GM19397 (cell line): ENCODE results near the gene SDK1.

Experiments used
- ATAC-seq: cut with Tn5 transposase; IDR thresholded peaks from one replicate; pipeline ENCODE4 v1.9.1; 2021; ENCODE audit warnings: mild to moderate bottlenecking, moderate library complexity; ENCODE audit not compliant: unreplicated experiment

SDK1 gene

DNA sequence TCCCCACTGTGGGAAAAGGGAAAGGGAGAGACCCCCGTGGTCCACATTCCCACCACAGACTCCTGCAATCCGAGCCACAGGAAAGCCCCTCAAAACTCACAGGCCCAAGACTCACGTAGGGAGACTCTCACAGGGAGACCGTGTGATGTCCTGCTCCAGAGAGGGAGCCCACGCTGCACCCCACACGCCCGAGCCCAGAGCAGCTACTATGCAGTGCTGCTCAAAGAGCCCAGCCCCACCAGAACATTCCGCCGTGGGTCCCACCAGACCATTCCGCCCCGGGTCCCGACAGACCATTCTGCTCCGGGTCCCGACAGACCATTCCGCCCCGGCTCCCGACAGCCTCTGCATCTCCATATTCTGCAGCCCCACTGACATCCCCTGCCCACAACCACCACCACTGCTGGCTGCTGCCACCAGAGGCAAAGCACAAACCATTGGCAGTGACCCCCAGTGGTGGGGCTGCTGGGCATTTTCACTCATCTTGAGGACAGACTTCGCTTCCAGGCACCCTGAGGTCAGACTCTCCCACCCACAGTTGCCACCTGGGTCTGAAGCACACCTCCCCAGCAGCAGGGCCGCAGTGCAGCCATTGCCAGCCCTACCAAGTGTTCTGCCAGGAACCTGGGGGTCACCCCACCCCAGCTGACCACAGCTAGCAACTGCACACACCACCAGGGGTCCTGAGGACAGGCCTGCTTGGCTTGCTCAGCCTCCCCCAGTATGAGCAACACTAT is 755.7 kb downstream of the SDK1 start:
- no peak for ATAC-seq

DNA sequence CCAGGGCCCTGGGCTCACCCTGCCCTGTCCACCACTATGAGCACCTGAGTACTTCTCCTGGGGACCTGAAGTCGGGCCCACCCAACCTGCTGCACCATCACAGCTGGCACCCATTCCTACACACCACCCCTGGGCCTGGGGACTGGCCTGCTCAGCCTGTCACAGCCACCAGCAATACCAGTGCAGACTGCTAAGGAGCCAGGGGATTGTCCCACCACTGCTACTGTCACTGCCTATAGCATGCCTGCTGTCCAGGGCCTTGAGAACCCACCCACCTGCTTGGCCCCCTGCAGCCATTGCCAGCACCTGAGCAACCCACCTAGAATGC is 756.2 kb downstream of the SDK1 start:
- no peak for ATAC-seq

DNA sequence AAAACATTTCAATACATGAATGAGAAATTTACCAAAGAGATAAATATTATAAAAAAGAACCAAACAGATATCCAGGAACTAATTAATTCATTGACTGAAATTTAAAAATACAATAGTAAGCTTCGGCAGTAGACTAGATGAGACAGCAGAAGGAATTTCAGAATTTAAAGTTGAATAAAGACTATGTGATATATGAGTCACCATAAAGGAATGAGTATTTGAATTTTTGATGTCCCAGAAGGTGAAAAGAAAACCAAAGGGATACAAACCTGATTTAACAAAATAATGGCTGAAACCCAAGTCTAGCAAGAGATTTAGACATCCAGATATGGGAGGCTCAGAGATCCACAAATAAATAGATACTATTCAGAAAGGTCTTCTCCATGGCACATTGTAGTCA is 757.1 kb downstream of the SDK1 start:
- ATAC-seq = no peak

DNA sequence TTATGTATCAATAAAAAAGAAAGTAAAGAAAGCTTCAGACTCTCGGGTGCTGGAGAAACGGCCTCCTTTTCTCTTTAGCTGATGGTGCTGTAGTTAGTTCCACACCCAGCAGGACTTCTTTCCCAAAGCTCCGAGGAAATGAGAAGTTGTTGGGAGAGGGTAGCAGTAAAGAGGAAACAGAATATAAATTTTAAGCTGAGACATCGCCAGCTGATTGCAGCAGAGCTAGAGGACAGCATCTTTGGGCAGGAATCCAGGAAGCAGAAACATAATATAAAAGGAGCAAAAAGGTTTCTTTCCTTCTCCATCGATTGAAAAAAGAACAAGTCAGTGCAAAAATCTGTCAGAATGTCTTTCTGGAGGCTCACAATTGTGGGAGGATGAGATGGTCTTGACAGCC is 764.1 kb downstream of the SDK1 start:
- ATAC-seq = no peak

DNA sequence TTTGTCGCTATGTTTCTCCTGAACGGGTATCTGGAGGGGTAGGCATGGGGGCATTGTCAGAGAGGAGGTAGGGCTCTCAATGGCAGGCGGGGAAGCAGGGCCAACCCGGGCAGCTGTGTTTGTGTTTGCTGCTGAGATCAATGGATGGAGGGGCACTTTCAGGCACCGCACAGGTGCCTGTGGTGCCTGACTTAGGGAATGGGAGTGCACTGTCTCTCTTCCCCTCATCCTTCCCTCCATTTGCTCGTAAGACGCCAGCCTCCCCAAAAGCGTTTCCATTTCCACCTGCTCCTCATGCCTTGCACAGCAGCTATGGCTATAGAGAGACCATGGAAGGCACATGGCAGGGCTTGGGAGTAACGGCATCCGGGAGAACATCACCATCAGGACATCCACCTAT is 765.2 kb downstream of the SDK1 start:
- ATAC-seq = no peak

DNA sequence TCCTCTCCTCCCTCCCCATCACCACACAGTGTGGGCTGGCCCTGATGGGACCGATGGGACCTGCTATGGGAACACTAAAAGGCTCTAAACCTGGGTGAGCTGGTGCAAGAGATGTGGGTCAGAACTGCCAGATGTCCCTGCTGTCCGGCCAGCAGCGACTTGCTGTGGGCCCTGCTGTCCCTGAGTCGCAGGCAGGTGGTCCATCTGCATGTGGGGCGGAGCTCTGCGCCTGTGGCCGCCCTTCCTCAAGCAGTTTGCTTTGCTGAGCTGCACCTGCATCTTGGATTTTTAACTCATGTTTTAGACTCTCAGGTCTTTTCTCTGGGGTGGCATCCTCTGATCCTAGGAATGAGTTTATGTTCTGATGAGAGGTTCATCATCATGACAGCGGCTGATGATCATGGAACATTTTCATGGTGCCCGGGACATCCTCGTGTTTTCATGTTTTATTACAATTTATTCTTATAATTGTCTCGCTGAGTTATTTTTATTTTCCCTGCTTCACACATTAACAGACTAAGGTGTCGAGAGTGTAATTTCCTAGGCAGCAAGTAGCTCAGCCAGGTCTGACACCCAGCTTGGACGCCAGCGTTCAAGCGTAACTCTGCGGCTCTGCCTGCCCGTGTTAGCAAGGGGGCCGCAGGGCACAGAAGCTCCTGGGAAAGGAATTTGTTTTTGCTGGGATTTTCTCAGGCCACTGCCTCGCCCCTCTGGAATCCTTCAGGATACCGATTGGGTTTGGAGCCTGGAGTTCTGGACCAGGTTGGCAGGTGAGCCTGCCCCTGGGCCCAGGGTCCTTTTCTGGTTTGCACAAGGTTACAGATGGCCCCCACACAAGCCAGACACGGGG is 765.8 kb downstream of the SDK1 start:
- ATAC-seq = no peak

DNA sequence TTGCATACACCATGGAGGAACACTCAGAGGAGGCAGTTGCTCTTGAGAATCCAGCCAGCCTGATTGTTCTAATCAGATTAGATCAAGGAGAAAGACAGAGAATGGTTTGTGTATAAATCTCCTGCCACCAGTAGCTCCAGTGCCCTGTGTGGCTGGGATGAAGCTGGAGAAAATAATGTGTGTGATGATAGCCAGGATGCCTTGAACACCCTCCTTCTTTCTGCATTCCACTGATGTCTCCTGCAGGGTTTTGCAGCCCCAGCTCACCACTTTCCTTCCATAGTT is 766.4 kb downstream of the SDK1 start:
- ATAC-seq = no peak

DNA sequence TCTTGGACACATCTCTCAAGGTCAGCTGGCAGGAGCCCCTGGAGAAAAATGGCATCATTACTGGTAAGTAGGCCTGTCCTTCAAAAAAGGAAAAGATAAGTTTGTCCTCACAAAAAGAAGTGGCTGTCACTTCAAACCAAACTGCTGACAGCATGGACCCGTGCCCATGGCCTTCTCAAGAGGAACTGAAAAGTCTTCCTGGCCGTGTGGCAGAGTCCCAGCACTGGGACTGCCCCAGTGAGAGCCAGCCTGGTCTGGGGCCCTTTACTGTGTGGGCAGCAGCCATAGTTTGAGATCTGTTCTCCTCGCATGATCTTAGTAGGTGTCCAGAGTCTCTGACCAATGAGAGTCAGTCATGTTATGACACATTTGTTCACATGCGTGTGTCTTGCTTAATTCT is 766.8 kb downstream of the SDK1 start:
- no peak for ATAC-seq

DNA sequence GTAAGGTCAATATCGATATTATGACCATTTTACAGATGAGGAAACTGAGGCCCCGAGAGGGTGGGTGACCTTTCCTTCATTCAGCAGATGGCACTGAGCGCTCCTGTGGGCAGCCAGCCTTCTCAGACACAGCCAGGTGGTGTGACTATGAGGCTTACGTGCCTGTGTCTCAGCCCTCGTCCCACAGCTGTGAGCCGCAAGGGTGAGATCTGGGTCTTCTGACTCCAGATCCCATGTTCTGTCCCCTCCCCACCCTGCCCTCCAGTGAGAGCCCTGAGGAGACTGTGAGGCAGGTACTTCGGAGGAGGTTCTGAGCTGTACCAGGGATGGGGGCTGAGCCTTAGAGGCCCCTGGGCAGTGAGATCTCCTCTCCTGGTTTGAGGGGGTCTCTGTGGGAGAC is 767.2 kb downstream of the SDK1 start:
- no peak for ATAC-seq

DNA sequence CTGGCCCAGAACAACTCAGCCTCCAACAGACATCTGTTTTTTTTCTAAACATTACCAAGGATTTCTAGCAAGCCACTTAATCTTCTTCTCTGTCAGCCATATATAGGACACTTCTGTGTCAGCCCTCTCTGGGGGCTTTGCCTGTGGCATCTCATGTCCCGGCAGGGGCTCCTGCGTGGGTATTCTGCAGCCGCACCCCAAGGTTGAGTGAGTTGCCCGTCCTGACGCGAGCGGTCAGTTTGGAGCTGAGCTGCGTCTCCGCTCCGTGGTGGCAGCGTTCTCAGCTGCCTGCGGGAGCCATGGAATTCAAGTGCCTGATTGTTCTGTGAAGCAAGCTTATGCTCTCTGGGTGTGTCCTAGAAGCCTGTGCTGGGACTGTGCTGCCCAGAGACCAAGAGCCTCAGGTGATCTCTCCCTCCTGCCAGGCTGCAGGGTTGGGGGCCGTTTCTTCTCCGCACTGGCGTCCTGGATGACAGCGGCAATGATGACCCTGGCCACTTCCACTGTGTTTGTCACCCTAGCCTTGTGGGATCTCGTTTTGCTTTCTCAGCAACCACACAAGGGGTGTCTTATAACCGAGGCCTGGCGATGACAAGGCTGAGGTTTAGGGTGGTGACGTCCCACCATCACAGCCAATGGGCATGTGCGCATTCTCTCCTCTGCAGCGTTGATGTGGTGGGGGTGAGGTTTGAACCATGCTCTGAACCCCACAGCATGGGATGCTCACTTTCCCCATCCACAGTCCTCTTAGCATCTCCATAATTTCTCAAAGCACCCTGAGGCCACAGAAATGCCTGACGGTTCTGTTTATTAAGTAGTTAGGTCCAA is 768.4 kb downstream of the SDK1 start:
- ATAC-seq = no peak

DNA sequence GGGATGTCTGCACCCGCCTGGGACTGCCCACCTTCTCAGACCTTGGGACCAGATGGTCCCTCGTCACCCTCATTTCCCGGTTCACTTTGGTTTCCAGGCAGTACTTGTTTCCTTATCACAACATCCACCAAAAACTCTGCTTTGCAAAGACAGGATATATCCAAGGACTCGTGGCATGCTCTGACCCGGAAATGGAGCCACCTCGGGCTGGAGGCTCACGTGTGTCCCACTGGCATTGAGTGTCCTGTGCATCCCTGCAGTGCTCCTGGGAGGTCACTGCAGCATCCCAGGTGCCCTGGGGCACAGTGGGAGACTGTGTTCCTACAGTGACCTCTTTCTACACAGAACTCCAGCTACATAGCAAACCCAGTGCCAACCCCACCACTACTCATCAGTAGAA is 769.2 kb downstream of the SDK1 start:
- no peak for ATAC-seq

DNA sequence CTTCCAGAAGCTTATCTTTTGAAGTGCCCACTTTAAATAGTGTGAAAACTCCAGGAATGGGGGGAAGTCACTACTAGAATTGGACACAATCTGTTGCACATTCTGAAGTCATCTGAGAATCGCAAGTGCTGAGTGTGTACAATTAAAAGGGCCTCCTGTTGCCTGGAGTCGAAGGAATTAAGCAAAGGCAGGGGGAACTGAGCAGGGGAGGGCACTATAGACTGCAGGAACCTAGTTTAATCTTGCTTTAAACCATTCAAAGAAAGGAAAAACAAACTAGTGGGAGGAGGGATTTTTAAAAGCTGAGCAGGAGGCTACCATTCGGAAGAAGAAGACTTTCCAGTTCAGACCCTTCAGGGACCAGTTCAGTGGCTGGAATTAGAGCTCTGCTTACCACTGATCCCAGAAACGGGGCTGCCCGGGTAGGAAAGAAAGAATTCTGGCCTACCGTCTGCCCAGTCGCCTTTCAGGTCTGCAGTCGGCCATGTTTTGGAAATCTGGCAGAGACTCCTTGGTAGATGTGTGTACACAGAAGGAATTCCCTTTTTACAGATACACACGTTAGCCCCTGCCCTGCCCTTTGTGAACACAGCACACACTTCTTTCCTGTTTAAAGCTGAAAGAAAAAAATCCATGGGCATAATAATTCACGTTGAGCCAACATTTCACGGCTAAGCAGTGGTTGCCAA is 770.5 kb downstream of the SDK1 start:
- no peak for ATAC-seq

DNA sequence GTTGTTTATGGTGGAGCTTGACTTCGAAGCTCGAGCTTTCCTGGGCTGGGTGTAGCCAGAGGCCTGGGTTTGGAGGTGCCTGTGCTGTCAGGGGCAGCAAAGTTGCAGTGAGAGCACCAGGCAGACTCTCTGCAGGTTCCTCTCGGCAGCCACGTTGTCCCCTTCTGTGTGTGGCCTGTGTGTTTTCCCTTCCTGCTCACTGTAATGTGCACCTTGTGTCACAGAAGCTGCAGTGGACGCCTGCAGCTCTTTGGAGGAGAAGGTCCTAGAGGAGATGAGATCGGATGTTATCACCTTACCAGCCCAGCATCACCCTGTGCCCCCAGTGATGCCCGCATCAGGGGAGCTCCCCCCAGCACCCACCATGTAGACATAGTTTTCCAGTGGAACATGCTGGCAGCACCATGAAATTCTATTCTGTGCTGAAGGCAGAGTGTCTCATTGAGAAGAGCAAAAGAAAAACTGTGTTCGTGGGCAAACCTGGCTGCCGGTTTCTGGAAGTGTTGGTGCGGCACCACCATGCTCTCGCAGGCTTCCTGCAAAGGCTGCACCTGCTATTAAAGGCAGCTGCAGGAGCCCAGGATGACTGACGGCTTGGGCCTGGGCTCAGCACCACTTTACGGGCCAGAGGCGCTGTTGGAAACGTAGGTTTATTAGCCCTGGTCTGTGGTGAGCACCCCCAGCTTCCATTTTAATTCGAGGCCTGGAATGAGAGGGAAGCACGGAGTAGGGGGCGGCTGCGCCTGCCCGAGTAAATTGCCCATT is 771.3 kb downstream of the SDK1 start:
- ATAC-seq = no peak

DNA sequence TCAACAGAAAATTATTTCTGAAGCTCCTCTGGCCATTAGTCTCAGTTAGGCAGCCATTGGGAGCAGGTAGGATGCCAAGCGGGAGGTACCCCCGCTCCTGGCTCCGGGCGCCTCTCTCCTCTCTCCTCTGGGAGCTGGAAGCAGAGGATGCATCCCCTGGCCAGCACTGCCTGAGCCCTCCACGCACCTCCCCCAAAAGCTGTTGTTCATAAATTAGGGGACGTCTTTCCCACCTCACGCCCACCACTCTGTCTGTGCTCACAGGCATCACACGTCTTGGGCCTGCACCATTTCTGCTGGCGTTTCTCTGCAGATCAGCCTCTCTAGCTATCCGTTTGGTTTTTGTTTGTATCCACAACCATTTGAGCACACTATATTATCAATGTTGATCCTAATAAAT is 772.0 kb downstream of the SDK1 start:
- ATAC-seq = no peak

DNA sequence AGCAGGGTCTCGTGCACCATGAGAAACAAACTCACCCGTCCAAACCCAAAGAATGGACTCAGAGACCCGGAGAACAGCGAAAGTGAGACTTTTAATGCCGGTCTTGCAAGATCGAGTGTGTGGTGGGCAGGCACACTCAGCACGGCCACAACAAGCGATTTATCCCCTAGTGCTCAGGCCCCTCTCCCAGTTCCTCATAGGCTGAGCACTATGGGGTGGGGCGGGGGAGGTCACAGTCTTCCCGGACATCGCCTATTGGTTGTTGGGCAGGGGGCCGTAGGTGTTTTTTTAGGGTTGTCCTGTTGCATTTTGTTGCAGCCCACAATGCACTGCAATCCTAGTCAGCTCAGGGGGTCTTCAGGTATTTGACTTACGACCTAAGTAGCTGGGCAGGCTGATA is 772.7 kb downstream of the SDK1 start:
- no peak for ATAC-seq

DNA sequence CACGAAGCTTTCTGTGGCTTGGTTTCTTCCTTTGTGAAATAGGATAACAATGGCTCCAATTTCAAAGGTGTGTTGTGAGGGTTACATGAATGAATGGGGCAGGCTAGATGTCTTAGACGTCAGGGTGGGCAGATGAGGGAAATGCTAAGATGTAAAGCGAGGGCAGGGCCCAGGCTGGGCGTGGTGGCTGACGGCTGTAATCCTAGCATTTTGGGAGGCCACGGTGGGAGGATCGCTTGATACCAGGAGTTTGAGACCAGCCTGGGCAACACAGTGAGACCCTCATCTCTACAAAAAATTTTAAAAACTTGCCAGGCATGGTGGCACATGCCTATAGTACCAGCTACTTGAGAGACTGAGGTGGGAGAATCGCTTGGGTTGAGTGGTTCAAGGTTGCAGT is 773.4 kb downstream of the SDK1 start:
- ATAC-seq = no peak

DNA sequence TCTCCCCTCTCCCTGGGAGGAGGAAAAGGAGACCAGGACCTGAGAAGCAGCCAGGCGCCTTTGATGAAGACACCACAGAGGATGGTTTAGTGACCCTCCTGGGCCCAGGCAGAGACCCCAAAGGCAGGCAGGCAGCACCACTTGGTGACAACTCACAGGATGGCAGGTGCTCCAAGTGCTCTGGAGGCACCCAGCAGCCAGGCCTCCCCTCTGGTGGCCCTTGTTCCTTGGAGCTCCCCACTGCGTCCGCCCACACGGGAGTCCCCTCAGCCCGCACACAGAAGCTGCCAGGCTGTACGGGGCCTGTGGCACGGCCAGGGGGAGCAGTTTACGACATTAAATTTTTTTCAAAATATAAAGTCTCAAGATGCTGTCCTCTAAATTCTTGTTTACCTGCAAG is 773.9 kb downstream of the SDK1 start:
- no peak for ATAC-seq

DNA sequence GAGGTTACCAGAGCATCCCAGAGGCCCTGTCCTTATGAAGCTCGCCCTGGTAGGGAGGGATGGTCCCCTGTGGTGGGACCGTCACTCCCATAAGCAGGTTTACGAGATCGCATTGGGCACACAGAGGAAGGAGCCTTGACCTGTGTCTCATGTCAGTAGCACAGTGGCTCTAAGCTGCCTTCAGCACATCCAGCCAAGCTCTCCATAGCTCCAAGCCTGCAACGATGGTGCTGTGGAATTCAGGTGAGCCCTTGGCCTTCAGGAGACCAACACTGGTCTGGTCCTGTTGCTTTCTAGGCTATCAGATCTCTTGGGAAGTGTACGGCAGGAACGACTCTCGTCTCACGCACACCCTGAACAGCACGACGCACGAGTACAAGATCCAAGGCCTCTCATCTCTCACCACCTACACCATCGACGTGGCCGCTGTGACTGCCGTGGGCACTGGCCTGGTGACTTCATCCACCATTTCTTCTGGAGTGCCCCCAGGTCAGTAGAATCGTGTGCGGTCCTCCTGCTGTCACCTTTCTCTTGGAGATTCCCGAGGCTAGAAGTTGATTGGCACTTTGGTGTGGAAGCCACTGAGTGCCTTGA is 775.7 kb downstream of the SDK1 start:
- no peak for ATAC-seq

DNA sequence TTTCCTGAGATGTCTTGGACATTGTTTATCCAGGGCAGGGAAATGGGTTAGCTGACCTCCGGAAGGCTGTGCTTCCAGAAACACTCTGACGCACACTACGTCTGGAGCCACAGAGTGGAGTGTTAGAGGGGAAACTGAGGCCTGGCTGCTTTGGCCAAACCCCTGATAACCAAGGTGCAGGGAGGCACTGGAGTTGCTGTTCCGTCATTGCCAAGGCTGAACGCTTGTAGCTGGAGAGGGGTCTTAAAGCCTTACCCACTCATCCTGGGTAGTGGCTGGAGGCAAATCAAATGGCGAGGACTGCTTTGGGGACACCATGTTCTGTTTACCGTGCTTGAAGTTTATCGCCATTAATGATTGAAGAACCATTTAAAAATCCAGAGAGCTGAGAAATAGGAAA is 776.9 kb downstream of the SDK1 start:
- ATAC-seq = no peak

DNA sequence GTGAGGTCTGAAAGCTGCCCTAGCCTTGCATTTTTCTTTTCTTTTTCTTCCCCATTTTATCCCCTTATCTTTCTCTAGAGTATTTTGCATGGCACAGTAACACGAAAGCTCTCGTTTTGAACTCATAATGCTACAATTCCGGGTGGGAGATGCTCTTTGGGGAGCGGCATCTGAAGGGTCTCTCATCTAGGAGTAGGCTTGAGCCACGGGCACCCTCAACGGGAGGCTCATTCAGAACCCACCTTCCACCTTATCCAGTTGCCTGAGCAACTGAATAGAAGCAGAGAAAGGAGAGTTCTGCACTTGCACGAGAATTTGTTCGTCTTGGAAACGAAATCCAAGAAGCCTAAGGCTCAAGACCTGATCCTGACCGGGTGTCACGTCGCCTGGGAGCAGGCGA is 777.5 kb downstream of the SDK1 start:
- no peak for ATAC-seq
